ENCODE data around the gene FSTL1.
"Not testable (repeated sequence)": the region's sequence is repeated elsewhere in the genome, so short reads cannot be mapped to it uniquely, and the experiment has no call there.

FSTL1 gene

GRCh38 chr3:120410541-120410940, 40.3 kb downstream of the FSTL1 start:
- DNase-seq = no peak

GRCh38 chr3:120410116-120410515, 40.7 kb downstream of the FSTL1 start:
- no peak for DNase-seq

GRCh38 chr3:120407508-120408287, 43.1 kb downstream of the FSTL1 start:
- no peak for DNase-seq

GRCh38 chr3:120404876-120405275, 45.9 kb downstream of the FSTL1 start:
- DNase-seq = no peak

GRCh38 chr3:120402257-120402656, 48.5 kb downstream of the FSTL1 start:
- DNase-seq = no peak

- DNase-seq = no peak
Measured at GRCh38 chr3:120399372-120399771, 51.4 kb downstream of the FSTL1 start.

- no peak for DNase-seq
Measured at GRCh38 chr3:120396469-120396868, 54.3 kb downstream of the FSTL1 start.

GRCh38 chr3:120394347-120394746, 56.4 kb downstream of the FSTL1 start:
- DNase-seq = no peak

- no peak for DNase-seq
Measured at GRCh38 chr3:120393761-120394160, 57.0 kb downstream of the FSTL1 start.

GRCh38 chr3:120393243-120393642, 57.5 kb downstream of the FSTL1 start:
- DNase-seq = no peak

- no peak for DNase-seq
Measured at GRCh38 chr3:120382941-120383447, 67.8 kb downstream of the FSTL1 start.

- DNase-seq = no peak
Measured at GRCh38 chr3:120381503-120381902, 69.3 kb downstream of the FSTL1 start.

- DNase-seq = not testable (repeated sequence)
Measured at GRCh38 chr3:120377948-120378347, 72.8 kb downstream of the FSTL1 start.

GRCh38 chr3:120370463-120370862, 80.3 kb downstream of the FSTL1 start:
- DNase-seq = no peak

GRCh38 chr3:120369037-120369467, 81.7 kb downstream of the FSTL1 start:
- no peak for DNase-seq

- no peak for DNase-seq
Measured at GRCh38 chr3:120368172-120368571, 82.6 kb downstream of the FSTL1 start.

- no peak for DNase-seq
Measured at GRCh38 chr3:120364821-120365220, 86.0 kb downstream of the FSTL1 start.

- no peak for DNase-seq
Measured at GRCh38 chr3:120364101-120364500, 86.7 kb downstream of the FSTL1 start.

- DNase-seq = no peak
Measured at GRCh38 chr3:120357807-120358206, 93.0 kb downstream of the FSTL1 start.

GRCh38 chr3:120355486-120355885, 95.3 kb downstream of the FSTL1 start:
- no peak for DNase-seq

- DNase-seq = no peak
Measured at GRCh38 chr3:120353463-120353862, 97.3 kb downstream of the FSTL1 start.

GRCh38 chr3:120352017-120352416, 98.8 kb downstream of the FSTL1 start:
- DNase-seq = no peak

- no peak for DNase-seq
Measured at GRCh38 chr3:120350401-120350941, 100.3 kb downstream of the FSTL1 start.

GRCh38 chr3:120349855-120350125, 101.0 kb downstream of the FSTL1 start:
- no peak for DNase-seq

All from SIG-M5 (cell line).